NAMALWA (cell line): ENCODE results near the gene CPVL.

Source experiments
- DNase-seq: peaks from one replicate; pipeline ENCODE4 v3.0.0-alpha.2; 2015; ENCODE audit warnings: low spot score

Gene CPVL

GRCh38 chr7:29146057-29146706 is at the start of gene CPVL:
Gene CPVL, minus strand, starts transcription at chr7:29146537. Its CDS starts 25,476 bp downstream, at chr7:29121061.
- no peak for DNase-seq

GRCh38 chr7:29194594-29195427 is 48.5 kb upstream of the CPVL start, which contains the start of gene CHN2:
Gene CHN2, plus strand, starts transcription at chr7:29194775.
- DNase-seq: no peak

GRCh38 chr7:29194206-29194593 is 47.9 kb upstream of the CPVL start:
- no peak for DNase-seq

- DNase-seq: no peak
These were observed 47.2 kb upstream of the CPVL start for GRCh38 chr7:29193316-29194205.

- DNase-seq: no peak
These were observed 46.5 kb upstream of the CPVL start for GRCh38 chr7:29192811-29193210.

GRCh38 chr7:29192323-29192722 is 46.0 kb upstream of the CPVL start:
- no peak for DNase-seq

GRCh38 chr7:29190349-29191045 is 44.2 kb upstream of the CPVL start:
- no peak for DNase-seq

GRCh38 chr7:29189743-29190201 is 43.4 kb upstream of the CPVL start:
- peak; percentile 79 for DNase-seq

GRCh38 chr7:29185613-29186012 is 39.3 kb upstream of the CPVL start:
- no peak for DNase-seq

- no peak for DNase-seq
These were observed 38.3 kb upstream of the CPVL start for GRCh38 chr7:29184599-29184998.

GRCh38 chr7:29179115-29179514 is 32.8 kb upstream of the CPVL start:
- no peak for DNase-seq

- no peak for DNase-seq
These were observed 31.7 kb upstream of the CPVL start for GRCh38 chr7:29177963-29178600.

GRCh38 chr7:29173458-29173857 is 27.1 kb upstream of the CPVL start:
- no peak for DNase-seq

GRCh38 chr7:29170781-29171180 is 24.4 kb upstream of the CPVL start:
- no peak for DNase-seq

GRCh38 chr7:29167721-29168120 is 21.4 kb upstream of the CPVL start:
- no peak for DNase-seq

GRCh38 chr7:29163854-29164253 is 17.5 kb upstream of the CPVL start:
- no peak for DNase-seq

GRCh38 chr7:29162577-29162976 is 16.2 kb upstream of the CPVL start:
- no peak for DNase-seq

- no peak for DNase-seq
These were observed 14.9 kb upstream of the CPVL start for GRCh38 chr7:29161231-29161630.

GRCh38 chr7:29160080-29160479 is 13.7 kb upstream of the CPVL start:
- no peak for DNase-seq

- no peak for DNase-seq
These were observed 12.6 kb upstream of the CPVL start for GRCh38 chr7:29158795-29159423.
